ENCODE measurements around the gene PSTPIP1. TPM values are rescaled to one million over a fixed set of nuclear protein-coding genes. Genes with fewer than 3 reads are reported as not detected.

Gene PSTPIP1
- total and polyA plus RNA-seq, 9 of the 15 experiments (the other 6 are each of a cell fraction or from before 2014, with no cell fraction given), result not detected

DNA sequence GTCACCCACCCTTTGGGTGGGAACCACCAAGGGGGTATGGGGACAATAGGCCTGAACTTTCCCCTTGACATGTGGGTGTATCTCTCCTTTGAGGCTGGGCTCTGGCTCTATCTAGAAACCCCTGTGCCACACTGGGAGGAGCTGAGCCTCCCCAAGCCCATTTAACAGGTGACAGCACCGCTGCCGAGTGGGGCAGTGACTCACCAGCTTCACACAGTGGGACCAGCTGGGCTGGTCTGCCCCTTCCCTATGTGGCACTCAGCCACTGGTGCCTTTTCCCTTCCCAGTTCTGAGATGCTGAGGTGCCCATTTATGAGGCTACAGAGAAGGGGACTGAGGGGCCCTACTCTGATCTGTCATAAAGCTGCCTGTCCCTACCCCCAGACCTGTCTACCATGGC lies 5.1 kb downstream of the PSTPIP1 start (continued):
- TF ChIP-seq, protein P1, sequence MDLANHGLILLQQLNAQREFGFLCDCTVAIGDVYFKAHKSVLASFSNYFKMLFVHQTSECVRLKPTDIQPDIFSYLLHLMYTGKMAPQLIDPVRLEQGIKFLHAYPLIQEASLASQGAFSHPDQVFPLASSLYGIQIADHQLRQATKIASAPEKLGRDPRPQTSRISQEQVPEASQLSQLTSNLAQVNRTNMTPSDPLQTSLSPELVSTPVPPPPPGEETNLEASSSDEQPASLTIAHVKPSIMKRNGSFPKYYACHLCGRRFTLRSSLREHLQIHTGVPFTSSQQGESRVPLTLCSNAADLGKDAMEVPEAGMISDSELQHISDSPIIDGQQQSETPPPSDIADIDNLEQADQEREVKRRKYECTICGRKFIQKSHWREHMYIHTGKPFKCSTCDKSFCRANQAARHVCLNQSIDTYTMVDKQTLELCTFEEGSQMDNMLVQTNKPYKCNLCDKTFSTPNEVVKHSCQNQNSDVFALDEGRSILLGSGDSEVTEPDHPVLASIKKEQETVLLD (IDR thresholded peaks at IDR 0.05), result no peak
- TF ChIP-seq, protein P2, sequence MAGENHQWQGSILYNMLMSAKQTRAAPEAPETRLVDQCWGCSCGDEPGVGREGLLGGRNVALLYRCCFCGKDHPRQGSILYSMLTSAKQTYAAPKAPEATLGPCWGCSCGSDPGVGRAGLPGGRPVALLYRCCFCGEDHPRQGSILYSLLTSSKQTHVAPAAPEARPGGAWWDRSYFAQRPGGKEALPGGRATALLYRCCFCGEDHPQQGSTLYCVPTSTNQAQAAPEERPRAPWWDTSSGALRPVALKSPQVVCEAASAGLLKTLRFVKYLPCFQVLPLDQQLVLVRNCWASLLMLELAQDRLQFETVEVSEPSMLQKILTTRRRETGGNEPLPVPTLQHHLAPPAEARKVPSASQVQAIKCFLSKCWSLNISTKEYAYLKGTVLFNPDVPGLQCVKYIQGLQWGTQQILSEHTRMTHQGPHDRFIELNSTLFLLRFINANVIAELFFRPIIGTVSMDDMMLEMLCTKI (IDR thresholded peaks at IDR 0.05; ENCODE audit: partially characterized antibody), result no peak
- TF ChIP-seq, protein P3, sequence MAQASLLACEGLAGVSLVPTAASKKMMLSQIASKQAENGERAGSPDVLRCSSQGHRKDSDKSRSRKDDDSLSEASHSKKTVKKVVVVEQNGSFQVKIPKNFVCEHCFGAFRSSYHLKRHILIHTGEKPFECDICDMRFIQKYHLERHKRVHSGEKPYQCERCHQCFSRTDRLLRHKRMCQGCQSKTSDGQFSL (CRISPR knock-in tag; IDR thresholded peaks at IDR 0.05), result no peak
- TF ChIP-seq, protein P3 (tag; IDR thresholded peaks at IDR 0.05), result no peak

DNA sequence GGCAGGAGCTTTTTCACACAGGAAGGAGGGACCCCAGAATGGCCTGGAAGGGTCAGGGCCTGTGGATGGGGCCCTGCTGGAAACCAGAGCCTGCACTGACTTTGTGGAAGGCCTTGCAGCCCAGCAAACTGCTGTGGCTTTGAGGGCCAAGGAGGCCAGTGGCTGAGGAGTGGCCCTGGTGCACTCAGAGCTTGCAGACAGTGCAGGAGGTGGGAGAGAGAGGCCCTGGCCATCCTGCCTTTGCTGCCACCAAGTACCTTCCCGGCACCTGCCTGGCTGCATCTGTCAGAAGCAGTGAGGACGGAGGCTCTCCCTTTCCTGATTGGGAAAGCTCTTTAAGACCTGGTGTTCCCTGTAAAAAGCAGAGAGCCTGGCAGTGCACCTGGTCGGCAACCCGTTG lies 6.4 kb downstream of the PSTPIP1 start:
- Histone ChIP-seq H3K4me2 (ENCODE audit: insufficient read depth, low read length) (no peak overlapping the region), H2AFZ (ENCODE audit: low read depth, low read length) (no peak overlapping the region), H4K20me1 (replicated peaks; ENCODE audit: control insufficient read depth, insufficient read depth, low read length) (peaks cover 1% of the 10 kb centered on the region; the same call in 1 of the 2 replicates), H3K27ac (ENCODE audit: extremely low read depth, low read depth, low read length) (no peak overlapping the region), H3K9ac (ENCODE audit: insufficient read depth in 1 of 2, low read depth in 2 of 2, low read length in 2 of 2) (no peak overlapping the region), H3K79me2 (ENCODE audit: control insufficient read depth, insufficient read depth, low read length) (no peaks in the 10 kb centered on the region), H3K4me1 (replicated peaks in 1 of 2; ENCODE audit: control insufficient read depth in 2 of 2, insufficient read depth in 2 of 2, low read length in 2 of 2) (peaks cover 0 to 6% of the 10 kb centered on the region in 2 experiments; a peak in 1 of 5 replicates), H3K27me3 (ENCODE audit: control insufficient read depth in 2 of 2, insufficient read depth in 2 of 2, low read length in 2 of 2) (peaks cover 29 to 72% of the 10 kb centered on the region in 2 experiments), H3K9me3 (replicated peaks; ENCODE audit: control insufficient read depth, insufficient read depth, low read depth, low read length) (no peaks in the 10 kb centered on the region), H3K9me1 (ENCODE audit: control insufficient read depth, insufficient read depth, low read length) (peaks cover 3% of the 10 kb centered on the region), H3K4me3 (no peak overlapping the region), H3K36me3 (ENCODE audit: control insufficient read depth, insufficient read depth, low read length) (no peaks in the 10 kb centered on the region)
- WGBS (ENCODE audit: insufficient coverage, low coverage, missing lambda C conversion rate), result 0% methylated on average over 4 of the region's 4 CpGs
- BruUV-seq (replicated peaks), result no TSS peak
- CTCF ChIA-PET (ENCODE audit: low intra/inter-chr PET ratio), result no interaction called here
- no peak for ATAC-seq
- intact Hi-C loops (cut with micrococcal nuclease) (no loop called here), in situ Hi-C loops (cut with MboI) (no loop called here)
- no peak for DNase-seq (ENCODE audit: extremely low read depth in 1 of 4, low spot score in 3 of 4)
- TF ChIP-seq ILF3 (IDR thresholded peaks at IDR 0.05; ENCODE audit: borderline replicate concordance) (no peak), BRCA1 (IDR thresholded peaks at IDR 0.05) (no peak), BRCA1 (CRISPR knock-in tag; IDR thresholded peaks at IDR 0.05) (no peak), DNMT1 (IDR thresholded peaks at IDR 0.05) (no peak), TCF7L2 (IDR thresholded peaks at IDR 0.05; ENCODE audit: low read depth, low read length) (no peak), ZNF274 (IDR thresholded peaks at IDR 0.05; ENCODE audit: borderline replicate concordance, low read depth, low read length) (no peak), PHF21A (IDR thresholded peaks at IDR 0.05; ENCODE audit: borderline replicate concordance, low read depth) (no peak), ZNF696 (CRISPR knock-in tag; conservative IDR thresholded peaks at IDR 0.05) (no peak)
- TF ChIP-seq, protein P4, sequence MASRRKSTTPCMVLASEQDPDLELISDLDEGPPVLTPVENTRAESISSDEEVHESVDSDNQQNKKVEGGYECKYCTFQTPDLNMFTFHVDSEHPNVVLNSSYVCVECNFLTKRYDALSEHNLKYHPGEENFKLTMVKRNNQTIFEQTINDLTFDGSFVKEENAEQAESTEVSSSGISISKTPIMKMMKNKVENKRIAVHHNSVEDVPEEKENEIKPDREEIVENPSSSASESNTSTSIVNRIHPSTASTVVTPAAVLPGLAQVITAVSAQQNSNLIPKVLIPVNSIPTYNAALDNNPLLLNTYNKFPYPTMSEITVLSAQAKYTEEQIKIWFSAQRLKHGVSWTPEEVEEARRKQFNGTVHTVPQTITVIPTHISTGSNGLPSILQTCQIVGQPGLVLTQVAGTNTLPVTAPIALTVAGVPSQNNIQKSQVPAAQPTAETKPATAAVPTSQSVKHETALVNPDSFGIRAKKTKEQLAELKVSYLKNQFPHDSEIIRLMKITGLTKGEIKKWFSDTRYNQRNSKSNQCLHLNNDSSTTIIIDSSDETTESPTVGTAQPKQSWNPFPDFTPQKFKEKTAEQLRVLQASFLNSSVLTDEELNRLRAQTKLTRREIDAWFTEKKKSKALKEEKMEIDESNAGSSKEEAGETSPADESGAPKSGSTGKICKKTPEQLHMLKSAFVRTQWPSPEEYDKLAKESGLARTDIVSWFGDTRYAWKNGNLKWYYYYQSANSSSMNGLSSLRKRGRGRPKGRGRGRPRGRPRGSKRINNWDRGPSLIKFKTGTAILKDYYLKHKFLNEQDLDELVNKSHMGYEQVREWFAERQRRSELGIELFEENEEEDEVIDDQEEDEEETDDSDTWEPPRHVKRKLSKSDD (conservative IDR thresholded peaks at IDR 0.05; ENCODE audit: low read length), result no peak
- no peak for FAIRE-seq
- POLR2A ChIA-PET, result no interaction called here

All from K562 (cell line).